Activated CD8-positive, alpha-beta memory T cell treated with anti-CD3 and anti-CD28 coated beads, Interleukin-2, amount 50 U/mL, for 24 hours (primary cell): Measurements from ENCODE around the gene PARD3B.

Source experiments
- DNase-seq: peaks from one replicate; pipeline ENCODE4 v3.0.0-alpha.2; 2020; ENCODE audit errors: extremely low read depth

PARD3B gene

GRCh38 chr2:204842068-204842467 is 296.8 kb downstream of the PARD3B start:
- DNase-seq: no peak

GRCh38 chr2:204842661-204843485 is 297.6 kb downstream of the PARD3B start:
- no peak for DNase-seq

- DNase-seq: no peak
Measured at GRCh38 chr2:204846471-204846870, 301.2 kb downstream of the PARD3B start.

- no peak for DNase-seq
Measured at GRCh38 chr2:204849892-204850291, 304.6 kb downstream of the PARD3B start.

- no peak for DNase-seq
Measured at GRCh38 chr2:204850581-204850980, 305.3 kb downstream of the PARD3B start.

GRCh38 chr2:204853905-204854304 is 308.6 kb downstream of the PARD3B start:
- DNase-seq: no peak

GRCh38 chr2:204860274-204860673 is 315.0 kb downstream of the PARD3B start:
- DNase-seq: no peak

GRCh38 chr2:204862809-204863208 is 317.5 kb downstream of the PARD3B start:
- no peak for DNase-seq

GRCh38 chr2:204863336-204863735 is 318.1 kb downstream of the PARD3B start:
- no peak for DNase-seq

- DNase-seq: no peak
Measured at GRCh38 chr2:204869132-204869823, 324.0 kb downstream of the PARD3B start.

GRCh38 chr2:204870053-204870452 is 324.8 kb downstream of the PARD3B start:
- DNase-seq: no peak

- DNase-seq: no peak
Measured at GRCh38 chr2:204871231-204871953, 326.1 kb downstream of the PARD3B start.

- no peak for DNase-seq
Measured at GRCh38 chr2:204876311-204876710, 331.0 kb downstream of the PARD3B start.

GRCh38 chr2:204877691-204878090 is 332.4 kb downstream of the PARD3B start:
- no peak for DNase-seq

- no peak for DNase-seq
Measured at GRCh38 chr2:204880928-204881327, 335.7 kb downstream of the PARD3B start.

GRCh38 chr2:204881655-204882054 is 336.4 kb downstream of the PARD3B start:
- no peak for DNase-seq

GRCh38 chr2:204885747-204886146 is 340.5 kb downstream of the PARD3B start:
- DNase-seq: no peak

- DNase-seq: no peak
Measured at GRCh38 chr2:204886713-204887112, 341.4 kb downstream of the PARD3B start.

- no peak for DNase-seq
Measured at GRCh38 chr2:204888222-204888621, 342.9 kb downstream of the PARD3B start.

- DNase-seq: no peak
Measured at GRCh38 chr2:204890680-204891079, 345.4 kb downstream of the PARD3B start.

- DNase-seq: no peak
Measured at GRCh38 chr2:204891739-204892138, 346.5 kb downstream of the PARD3B start.

GRCh38 chr2:204892506-204893255 is 347.4 kb downstream of the PARD3B start:
- DNase-seq: no peak
